HG02798 (cell line): Measurements from ENCODE around the gene TBCD.

Experiments used
- ATAC-seq: cut with Tn5 transposase; IDR thresholded peaks from one replicate; pipeline ENCODE4 v1.9.1; 2021; ENCODE audit warnings: mild to moderate bottlenecking; ENCODE audit not compliant: unreplicated experiment, poor library complexity

The TBCD gene

GRCh38 chr17:82787081-82787848 is 35.4 kb downstream of the TBCD start:
- no peak for ATAC-seq

GRCh38 chr17:82788206-82789001 is 36.5 kb downstream of the TBCD start:
- ATAC-seq: no peak

- ATAC-seq: no peak
These were observed 37.3 kb downstream of the TBCD start for GRCh38 chr17:82789051-82789592.

GRCh38 chr17:82789806-82790205 is 37.9 kb downstream of the TBCD start:
- ATAC-seq: no peak

- ATAC-seq: no peak
These were observed 38.5 kb downstream of the TBCD start for GRCh38 chr17:82790391-82790790.

- ATAC-seq: no peak
These were observed 39.7 kb downstream of the TBCD start for GRCh38 chr17:82791532-82791931.

- ATAC-seq: no peak
These were observed 42.2 kb downstream of the TBCD start for GRCh38 chr17:82793974-82794630.

GRCh38 chr17:82794781-82795482 is 43.1 kb downstream of the TBCD start:
- ATAC-seq: no peak

GRCh38 chr17:82795615-82796014 is 43.8 kb downstream of the TBCD start:
- ATAC-seq: no peak

- no peak for ATAC-seq
These were observed 45.2 kb downstream of the TBCD start for GRCh38 chr17:82797061-82797460.

GRCh38 chr17:82798752-82799151 is 46.9 kb downstream of the TBCD start:
- ATAC-seq: no peak

GRCh38 chr17:82799591-82799990 is 47.7 kb downstream of the TBCD start:
- ATAC-seq: no peak

- ATAC-seq: no peak
These were observed 49.0 kb downstream of the TBCD start for GRCh38 chr17:82800885-82801284.

GRCh38 chr17:82801377-82801970 is 49.6 kb downstream of the TBCD start:
- no peak for ATAC-seq

GRCh38 chr17:82802075-82802780 is 50.4 kb downstream of the TBCD start:
- ATAC-seq: no peak

- no peak for ATAC-seq
These were observed 51.3 kb downstream of the TBCD start for GRCh38 chr17:82803185-82803584.

- ATAC-seq: no peak
These were observed 51.7 kb downstream of the TBCD start for GRCh38 chr17:82803606-82804005.

GRCh38 chr17:82804442-82805191 is 52.8 kb downstream of the TBCD start:
- ATAC-seq: no peak

GRCh38 chr17:82805254-82805653 is 53.4 kb downstream of the TBCD start:
- no peak for ATAC-seq
